HG03196 (cell line): ENCODE measurements around the gene TMEM231.
"Not testable (repeated sequence)": the region's sequence is repeated elsewhere in the genome, so short reads cannot be mapped to it uniquely, and the experiment has no call there.

Experiments
- ATAC-seq: cut with Tn5 transposase; IDR thresholded peaks from one replicate; pipeline ENCODE4 v1.9.1; 2021; ENCODE audit not compliant: unreplicated experiment

TMEM231 gene

DNA sequence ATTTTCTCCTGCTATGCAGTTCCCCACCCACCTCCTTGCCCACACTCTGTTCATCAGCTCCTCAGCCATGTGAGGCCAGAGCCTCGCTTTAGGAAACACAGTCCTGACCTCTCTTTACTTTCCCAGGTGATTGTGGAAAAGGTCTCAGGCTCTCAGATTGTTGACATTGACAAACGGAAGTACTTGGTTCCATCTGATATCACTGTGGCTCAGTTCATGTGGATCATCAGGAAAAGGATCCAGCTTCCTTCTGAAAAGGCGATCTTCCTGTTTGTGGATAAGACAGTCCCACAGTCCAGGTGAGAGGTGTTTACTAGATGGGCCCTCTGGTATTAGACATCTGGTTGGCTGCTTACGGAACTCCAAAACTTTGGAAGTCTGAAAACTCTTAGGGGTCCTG, 11.9 kb upstream of the TMEM231 start:
- ATAC-seq: no peak

- no peak for ATAC-seq
Measured at GRCh38 chr16:75566758-75567255, 10.8 kb upstream of the TMEM231 start.

DNA sequence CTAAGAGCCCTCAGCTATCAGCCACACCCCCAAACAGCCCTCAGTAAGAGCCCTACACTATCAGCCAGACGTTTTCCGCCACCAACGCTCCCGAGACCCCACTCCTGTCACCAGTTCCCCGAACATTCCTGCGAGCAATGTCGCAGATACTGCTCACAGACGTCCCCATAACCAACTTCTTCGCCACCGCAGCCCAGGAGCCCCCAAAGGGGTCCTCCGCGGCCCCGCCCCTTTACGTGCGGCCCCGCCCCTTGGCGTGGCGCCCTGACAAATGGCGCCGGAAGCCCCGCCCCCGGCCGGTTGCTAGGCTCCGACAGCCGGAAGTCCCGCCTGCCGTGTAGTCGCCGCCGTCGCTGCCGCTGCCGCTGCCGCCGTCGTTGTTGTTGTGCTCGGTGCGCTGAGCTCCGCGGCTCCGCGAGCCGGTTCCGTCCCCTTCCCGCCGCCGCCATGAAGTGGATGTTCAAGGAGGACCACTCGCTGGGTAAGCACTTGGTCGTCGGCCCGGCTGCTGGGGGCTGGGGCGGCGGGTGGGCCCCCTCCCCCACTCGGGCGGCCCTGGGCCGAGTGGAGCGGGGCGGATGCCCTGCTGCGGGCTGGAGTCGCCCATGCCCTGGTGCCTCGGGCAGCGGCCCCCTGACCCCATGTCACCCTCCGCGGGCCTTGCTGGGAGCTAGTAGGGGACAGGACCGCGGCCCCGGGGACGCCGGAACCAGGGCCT, 10.1 kb upstream of the TMEM231 start, which contains the start of gene GABARAPL2:
Gene GABARAPL2 (plus strand): TSS at position 340 of the 718 bp plus-strand sequence. CDS start 108 bp downstream, at position 448.
- ATAC-seq: peak; percentile 55

GRCh38 chr16:75565640-75566039, 9.6 kb upstream of the TMEM231 start:
- peak; percentile 10 for ATAC-seq

DNA sequence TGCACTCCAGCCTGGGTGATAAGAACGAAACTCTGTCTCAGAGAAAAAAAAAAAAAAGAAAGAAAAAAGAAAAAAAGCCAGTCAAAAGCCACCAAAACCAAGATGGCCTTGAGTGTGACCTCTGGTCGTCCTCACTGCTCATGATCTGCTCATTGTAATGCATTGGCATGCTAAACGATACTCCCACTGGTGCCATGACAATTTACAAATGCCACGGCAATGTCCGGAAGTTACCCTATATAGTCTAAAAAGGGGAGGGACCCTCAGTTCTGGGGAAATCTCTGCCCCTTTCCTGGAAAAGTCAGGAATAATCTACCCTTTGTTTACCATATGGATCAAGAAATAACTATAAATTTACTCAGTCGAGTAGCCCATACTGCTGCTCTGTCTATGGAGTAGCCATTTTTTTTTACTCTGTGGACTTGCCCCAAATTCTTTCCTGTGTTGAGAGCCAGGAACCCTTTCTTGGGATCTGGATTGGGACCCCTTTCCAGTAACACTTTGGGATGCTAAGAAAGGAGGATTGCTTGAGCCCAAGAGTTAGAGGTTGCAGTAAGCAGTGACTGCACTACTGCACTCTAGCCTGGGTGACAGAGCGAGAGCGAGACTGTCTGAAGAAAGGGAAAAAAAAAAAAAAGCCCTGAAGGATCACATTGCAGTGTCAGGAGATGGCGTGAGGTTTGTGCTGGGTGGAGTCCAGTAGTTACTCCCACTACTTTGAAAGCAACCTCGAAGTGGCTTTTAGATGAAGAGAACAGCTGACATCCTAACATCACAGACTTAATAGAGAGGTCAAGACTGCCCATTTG, 3.7 kb upstream of the TMEM231 start:
- ATAC-seq: no peak

- no peak for ATAC-seq
Measured at GRCh38 chr16:75558846-75559401, 2.9 kb upstream of the TMEM231 start.

GRCh38 chr16:75556431-75556950, 439 bp upstream of the TMEM231 start:
- no peak for ATAC-seq

DNA sequence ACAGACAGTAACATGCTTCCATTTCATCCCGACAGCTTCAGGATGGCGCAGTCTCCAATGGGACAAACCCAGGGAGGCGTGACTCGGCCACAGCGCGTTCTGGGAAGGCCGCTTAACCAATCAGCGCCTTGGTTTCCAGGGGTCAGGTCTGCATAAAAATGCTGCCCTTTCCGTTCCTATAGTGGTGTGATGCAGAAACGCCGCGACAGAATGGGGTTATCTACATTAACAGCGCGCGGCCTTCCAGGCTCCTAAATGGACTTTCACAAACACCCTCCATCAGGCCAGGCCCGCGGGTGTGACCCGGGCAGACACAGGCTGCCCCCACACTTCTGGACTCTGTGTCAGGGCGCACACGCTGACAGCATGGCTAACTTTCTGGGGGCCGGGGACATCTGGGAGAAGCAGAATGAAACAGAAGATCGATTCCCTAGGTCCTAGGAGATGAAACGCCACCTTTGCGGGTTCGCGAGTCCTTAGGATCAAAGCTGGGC, 792 bp downstream of the TMEM231 start:
- peak; percentile 35 for ATAC-seq

GRCh38 chr16:75552951-75553350, 3.1 kb downstream of the TMEM231 start:
- ATAC-seq: no peak

DNA sequence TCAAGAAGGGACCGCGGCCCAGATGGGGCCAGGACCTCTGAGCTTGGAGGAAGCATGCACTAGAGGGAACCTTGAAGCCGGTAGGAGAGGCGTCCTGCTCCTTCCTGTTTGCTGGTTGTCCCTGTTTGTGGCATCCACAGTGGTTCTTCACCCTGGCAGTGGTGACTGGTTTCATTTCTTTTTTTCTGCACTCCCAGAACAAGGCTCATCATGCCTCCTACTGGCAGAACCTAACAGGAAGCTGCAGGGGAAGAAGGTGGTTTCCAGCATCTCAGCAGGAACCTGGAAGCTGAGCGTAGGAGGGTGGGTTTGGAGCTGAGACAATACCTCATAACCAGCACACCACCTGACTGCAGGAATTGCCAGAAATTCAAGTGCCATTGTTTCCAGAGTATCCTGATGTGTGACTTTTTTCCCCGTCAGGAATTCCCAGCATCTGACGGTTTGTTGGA, 5.8 kb downstream of the TMEM231 start:
- peak; percentile 81 for ATAC-seq

DNA sequence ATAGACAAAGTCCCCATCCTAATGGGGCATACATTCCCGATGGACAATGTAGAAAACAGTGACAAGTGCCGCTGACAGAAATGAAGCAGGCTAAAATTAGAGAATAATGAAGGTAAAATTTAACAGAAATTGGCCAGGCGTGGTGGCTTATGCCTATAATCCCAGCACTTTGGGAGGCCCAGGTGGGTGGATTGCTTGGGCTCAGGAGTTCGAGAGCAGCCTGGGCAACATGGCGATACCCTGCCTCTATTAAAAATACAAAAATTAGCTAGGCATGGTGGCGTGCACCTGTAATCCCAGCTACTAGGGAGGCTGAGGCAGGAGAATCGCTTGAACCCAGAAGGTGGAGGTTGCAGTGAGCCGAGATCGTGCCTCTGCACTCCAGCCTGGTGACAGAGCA, 7.6 kb downstream of the TMEM231 start:
- ATAC-seq: not testable (repeated sequence)

GRCh38 chr16:75546293-75546692, 9.8 kb downstream of the TMEM231 start:
- no peak for ATAC-seq

DNA sequence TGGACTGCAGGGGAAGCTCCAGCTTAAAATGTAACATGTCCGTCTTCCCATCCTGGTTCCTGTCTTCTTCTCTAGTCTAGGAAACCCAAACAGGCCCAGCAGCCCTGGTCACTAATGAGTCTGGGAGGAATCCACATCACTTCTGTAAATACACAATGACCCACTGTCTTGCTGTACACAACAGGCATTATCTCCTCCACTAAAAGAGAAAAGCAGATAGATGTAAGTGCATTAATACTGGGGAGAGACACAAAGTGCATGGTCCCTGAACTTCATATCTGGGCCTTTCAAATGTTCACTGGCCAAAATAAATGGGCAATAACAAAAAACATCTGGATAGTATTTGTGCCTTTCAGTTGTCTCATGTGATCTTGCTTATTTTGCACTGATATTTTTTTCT, 10.2 kb downstream of the TMEM231 start:
- ATAC-seq: not testable (repeated sequence)

- not testable (repeated sequence) for ATAC-seq
Measured at GRCh38 chr16:75542462-75542861, 13.6 kb downstream of the TMEM231 start.

GRCh38 chr16:75541236-75541635, 14.8 kb downstream of the TMEM231 start:
- ATAC-seq: no peak

- ATAC-seq: not testable (repeated sequence)
Measured at GRCh38 chr16:75538882-75539565, 17.0 kb downstream of the TMEM231 start.

DNA sequence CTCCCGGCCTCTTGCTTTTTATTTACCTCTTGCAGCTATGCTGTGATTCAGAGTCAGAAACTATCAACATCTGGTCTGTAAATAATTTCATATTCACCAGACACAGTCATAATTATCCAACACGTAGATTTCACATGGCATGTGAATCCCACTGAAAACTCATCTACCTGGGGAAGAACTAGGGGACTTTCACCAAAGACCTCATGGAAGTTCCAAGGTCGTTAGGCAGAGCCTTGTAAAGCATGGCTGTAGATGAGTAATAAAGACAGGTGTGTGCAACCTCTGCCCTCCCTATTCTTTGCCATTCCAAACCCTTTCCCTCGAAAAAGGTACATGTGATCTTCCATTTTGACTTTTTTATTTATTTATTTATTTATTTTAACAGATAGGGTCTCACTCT, 18.3 kb downstream of the TMEM231 start:
- ATAC-seq: no peak

- no peak for ATAC-seq
Measured at GRCh38 chr16:75535901-75536300, 20.2 kb downstream of the TMEM231 start, which contains the start of gene CHST5. Gene CHST5 (minus strand): TSS chr16:75536108. CDS start chr16:75530384, 5,724 bp downstream.

- no peak for ATAC-seq
Measured at GRCh38 chr16:75535211-75535843, 20.7 kb downstream of the TMEM231 start.
